AG10803 (cell line): Measurements from ENCODE around the gene ANKRD9.

Experiments
- DNase-seq: peaks from one replicate; pipeline ENCODE4 v3.0.0; 2010; ENCODE audit warnings: low read depth
- H3K4me3 ChIP-seq: 2 replicates; pipeline ENCODE4 v1.5.1; 2011; ENCODE audit warnings: mild to moderate bottlenecking, low read length, control low read depth
- TF ChIP-seq, protein P1 (sequence below): conservative IDR thresholded peaks from 2 replicates; pipeline ENCODE4 v1.5.1; 2011; ENCODE audit warnings: mild to moderate bottlenecking, low read length, control low read depth, inconsistent platforms

ANKRD9 gene

DNA sequence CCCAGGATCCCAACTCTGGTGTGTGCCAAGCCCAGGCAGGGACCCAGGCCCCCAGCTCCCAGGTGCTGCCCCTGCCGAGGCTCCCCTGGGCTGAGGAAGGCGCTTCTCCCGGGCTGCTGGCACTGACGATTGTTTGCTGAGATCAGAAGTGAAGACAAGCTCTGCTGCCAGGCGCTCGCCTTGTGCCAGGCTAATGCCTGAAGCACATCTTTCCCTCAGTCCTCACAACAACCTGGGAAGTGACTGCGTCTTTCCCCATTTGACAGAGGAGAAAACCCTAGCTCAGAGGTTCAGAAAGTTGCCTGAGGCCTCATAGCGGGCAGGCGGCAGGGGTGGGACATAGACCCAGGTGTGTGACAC lies 36.8 kb downstream of the ANKRD9 start:
- no peak for DNase-seq
- TF ChIP-seq, protein P1, sequence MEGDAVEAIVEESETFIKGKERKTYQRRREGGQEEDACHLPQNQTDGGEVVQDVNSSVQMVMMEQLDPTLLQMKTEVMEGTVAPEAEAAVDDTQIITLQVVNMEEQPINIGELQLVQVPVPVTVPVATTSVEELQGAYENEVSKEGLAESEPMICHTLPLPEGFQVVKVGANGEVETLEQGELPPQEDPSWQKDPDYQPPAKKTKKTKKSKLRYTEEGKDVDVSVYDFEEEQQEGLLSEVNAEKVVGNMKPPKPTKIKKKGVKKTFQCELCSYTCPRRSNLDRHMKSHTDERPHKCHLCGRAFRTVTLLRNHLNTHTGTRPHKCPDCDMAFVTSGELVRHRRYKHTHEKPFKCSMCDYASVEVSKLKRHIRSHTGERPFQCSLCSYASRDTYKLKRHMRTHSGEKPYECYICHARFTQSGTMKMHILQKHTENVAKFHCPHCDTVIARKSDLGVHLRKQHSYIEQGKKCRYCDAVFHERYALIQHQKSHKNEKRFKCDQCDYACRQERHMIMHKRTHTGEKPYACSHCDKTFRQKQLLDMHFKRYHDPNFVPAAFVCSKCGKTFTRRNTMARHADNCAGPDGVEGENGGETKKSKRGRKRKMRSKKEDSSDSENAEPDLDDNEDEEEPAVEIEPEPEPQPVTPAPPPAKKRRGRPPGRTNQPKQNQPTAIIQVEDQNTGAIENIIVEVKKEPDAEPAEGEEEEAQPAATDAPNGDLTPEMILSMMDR: no peak
- H3K4me3 ChIP-seq: no peak overlapping the region

DNA sequence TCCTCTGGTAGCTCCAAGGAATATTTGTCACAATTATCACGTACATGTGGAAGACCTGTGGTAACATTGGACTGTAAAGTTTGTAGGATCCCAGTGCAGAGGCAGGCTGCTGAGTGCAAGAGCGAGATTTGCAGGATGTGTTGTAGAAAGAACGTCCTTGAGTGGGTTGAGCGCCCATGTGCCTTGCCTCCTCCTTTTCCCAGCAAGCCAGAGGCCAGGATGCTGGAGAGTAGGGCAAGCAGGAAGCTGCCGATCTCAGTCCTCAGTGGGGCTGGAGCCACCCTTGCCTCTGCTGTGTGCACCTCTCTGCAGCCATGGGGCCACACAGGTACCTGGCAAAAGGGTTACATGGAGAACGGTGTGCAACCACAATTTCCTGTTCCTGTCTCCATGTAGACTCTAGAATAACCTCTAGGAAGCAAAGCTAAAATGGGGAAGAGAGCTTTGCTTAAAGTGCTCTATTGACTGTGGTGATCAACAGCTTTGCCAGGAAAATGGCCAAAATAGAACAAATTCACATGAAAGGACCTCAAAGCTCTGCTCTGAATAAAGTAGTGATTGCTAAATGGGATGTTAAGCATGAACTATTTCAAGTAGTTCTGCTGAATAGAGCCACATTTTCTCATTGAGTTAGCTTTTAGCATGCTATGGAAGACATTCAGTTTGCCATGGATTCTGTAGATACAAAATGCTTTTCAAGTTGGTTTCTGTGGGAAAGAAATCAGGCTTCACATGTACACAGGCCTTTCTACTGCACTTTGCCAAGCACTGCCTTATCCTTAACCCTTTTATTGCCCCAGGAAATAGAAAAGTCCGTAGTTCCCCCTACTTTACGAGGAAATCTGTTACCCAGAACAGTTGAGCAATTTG lies 37.4 kb downstream of the ANKRD9 start:
- DNase-seq: no peak
- no peak overlapping the region for H3K4me3 ChIP-seq
- TF ChIP-seq, protein P1: no peak

DNA sequence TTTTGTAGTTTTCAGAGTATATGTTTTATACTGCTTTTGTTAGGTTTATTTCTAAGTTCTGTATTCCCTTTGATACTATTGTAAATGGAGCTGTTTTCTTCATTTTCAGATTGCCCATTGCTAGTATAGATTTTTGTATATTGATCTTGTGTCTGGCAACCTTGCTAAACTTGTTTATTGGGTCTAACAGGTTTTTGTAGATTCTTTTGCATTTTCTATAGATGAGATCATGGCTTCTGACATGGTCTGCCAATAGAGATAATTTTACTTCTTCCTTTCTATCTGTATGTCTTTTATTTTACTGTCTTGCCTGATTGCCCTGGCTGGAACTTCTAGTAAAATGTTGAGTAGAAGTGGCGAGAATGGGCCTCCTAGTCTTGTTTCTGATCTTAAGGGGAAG lies 40.3 kb downstream of the ANKRD9 start:
- TF ChIP-seq, protein P1: no peak
- DNase-seq: no peak

DNA sequence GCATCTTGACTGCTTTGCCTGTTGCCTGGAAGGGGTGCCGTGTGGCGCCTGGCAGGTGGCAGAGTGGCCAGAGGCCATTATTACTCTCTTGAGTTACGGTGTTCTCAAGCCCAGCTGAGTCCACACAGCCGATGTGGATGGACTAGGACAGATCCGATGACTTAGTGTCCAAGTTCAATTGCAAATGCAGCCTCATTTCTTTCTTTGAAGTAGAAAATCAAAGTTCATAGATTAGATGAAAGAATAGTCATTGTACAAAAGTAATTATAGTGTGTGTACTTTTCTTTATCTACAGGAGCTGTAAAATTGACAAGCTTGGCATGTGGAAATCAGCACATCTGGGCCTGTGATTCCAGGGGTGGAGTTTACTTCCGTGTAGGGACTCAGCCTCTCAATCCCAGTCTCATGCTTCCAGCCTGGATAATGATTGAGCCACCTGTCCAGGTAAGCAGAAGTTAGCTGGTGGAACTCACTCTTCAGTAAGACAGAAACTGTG lies 44.7 kb downstream of the ANKRD9 start:
- no peak for DNase-seq
- TF ChIP-seq, protein P1: no peak
- no peak overlapping the region for H3K4me3 ChIP-seq

More for the DNA sequence above, 40.3 kb downstream of the ANKRD9 start:
- H3K4me3 ChIP-seq: no peak overlapping the region

DNA sequence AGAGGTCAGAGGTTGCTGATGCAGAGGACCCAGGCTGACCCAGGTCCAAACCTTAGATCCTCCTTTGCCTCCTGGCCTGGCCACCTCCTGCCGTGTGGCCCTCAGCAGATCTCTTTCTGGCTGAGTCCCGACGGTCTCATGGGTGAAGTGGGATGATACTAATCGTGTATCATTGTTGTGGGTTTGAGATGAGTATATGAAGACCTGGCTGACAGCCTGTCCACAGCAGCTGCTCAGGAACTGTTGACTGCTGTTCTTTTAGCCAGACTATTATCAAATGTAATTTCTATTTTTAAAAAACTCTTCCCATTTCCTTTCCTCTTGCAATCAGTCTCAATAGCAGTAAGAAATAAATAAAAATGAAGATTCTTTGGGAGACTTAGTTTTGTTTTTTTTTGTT lies 45.6 kb downstream of the ANKRD9 start:
- no peak overlapping the region for H3K4me3 ChIP-seq

DNA sequence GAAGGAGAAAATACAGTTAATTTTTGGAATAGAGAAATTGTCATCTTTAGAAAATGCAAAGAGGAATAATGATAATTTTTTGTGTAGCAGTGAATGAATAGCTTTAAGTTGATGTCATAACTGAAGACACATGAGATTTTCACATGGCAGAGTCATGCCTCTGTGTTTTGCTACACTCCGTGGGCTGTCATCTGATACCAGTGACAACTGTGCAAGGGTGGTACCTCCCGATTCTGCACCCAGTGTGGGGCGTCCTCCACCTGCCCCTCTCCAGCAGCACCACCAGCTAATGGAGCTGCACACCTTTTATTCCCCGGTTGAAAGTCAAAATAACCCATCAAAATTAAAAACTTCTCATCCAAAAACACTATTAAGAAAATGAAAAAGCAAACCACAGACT lies 47.2 kb downstream of the ANKRD9 start:
- TF ChIP-seq, protein P1: no peak
- no peak for DNase-seq
- H3K4me3 ChIP-seq: no peak overlapping the region

More for the DNA sequence above, 45.6 kb downstream of the ANKRD9 start:
- no peak for DNase-seq
- TF ChIP-seq, protein P1: no peak
